OCI-LY1 (cell line): Measurements from ENCODE around the gene LSMEM2.

Experiments
- H2AFZ ChIP-seq: fragments of 200-600 bp; sonication (generic), shearing (Covaris generic); 2 replicates; pipeline ENCODE4 v1.6.0; 2014; ENCODE audit warnings: antibody characterized with exemption, mild to moderate bottlenecking, low read length
- H3F3A ChIP-seq: fragments of 200-600 bp; sonication (generic), shearing (Covaris generic); 2 replicates; pipeline ENCODE4 v1.6.0; 2014; ENCODE audit warnings: mild to moderate bottlenecking, antibody characterized with exemption, low read length, moderate library complexity; ENCODE audit not compliant: insufficient read depth
- H3K27ac ChIP-seq: fragments of 200-600 bp; sonication (generic); 2 replicates; pipeline ENCODE4 v1.5.1; 2014; ENCODE audit warnings: low read length, mixed run types, mild to moderate bottlenecking, low read depth; ENCODE audit not compliant: poor library complexity, severe bottlenecking
- H3K27me3 ChIP-seq: fragments of 200-600 bp; sonication (generic); 2 replicates; pipeline ENCODE4 v1.6.0; 2014; ENCODE audit warnings: antibody characterized with exemption, mild to moderate bottlenecking, low read length, moderate library complexity; ENCODE audit not compliant: insufficient read depth
- H3K36me3 ChIP-seq: fragments of 200-600 bp; sonication (generic); 2 replicates; pipeline ENCODE4 v1.6.1; 2014; ENCODE audit warnings: mild to moderate bottlenecking, antibody characterized with exemption, low read length, moderate library complexity, mixed read lengths; ENCODE audit not compliant: insufficient read depth
- H3K4me1 ChIP-seq: fragments of 200-600 bp; sonication (generic); 2 replicates; pipeline ENCODE4 v1.5.1; 2014; ENCODE audit warnings: mild to moderate bottlenecking, low read length, moderate library complexity; ENCODE audit not compliant: insufficient read depth, severe bottlenecking
- H3K4me2 ChIP-seq: fragments of 200-600 bp; sonication (generic), shearing (Covaris generic); 2 replicates; pipeline ENCODE4 v1.6.1; 2014; ENCODE audit warnings: low read length
- H3K4me3 ChIP-seq: fragments of 200-600 bp; sonication (generic); 2 replicates; pipeline ENCODE4 v1.5.1; 2014; ENCODE audit warnings: low read length, low read depth, mild to moderate bottlenecking, mixed read lengths; ENCODE audit not compliant: poor library complexity, severe bottlenecking
- H3K79me2 ChIP-seq: fragments of 200-600 bp; shearing (Covaris generic); 2 replicates; pipeline ENCODE4 v1.6.1; 2016; ENCODE audit warnings: mixed run types, low read length, mixed read lengths; ENCODE audit not compliant: insufficient read depth
- H3K9ac ChIP-seq: fragments of 200-600 bp; sonication (generic), shearing (Covaris generic); 2 replicates; pipeline ENCODE4 v1.6.1; 2014; ENCODE audit warnings: mild to moderate bottlenecking, low read length, mixed read lengths
- H3K9me2 ChIP-seq: fragments of 200-600 bp; sonication (generic), shearing (Covaris generic); 2 replicates; pipeline ENCODE4 v1.6.1; 2014; ENCODE audit warnings: low read depth, mild to moderate bottlenecking, low read length, mixed read lengths
- H3K9me3 ChIP-seq: fragments of 200-600 bp; shearing (Covaris generic); 2 replicates; pipeline ENCODE4 v1.6.1; 2014; ENCODE audit warnings: low read length, mixed read lengths
- H4K20me1 ChIP-seq: fragments of 200-600 bp; sonication (generic), shearing (Covaris generic); 2 replicates; pipeline ENCODE4 v1.6.0; 2016; ENCODE audit warnings: mild to moderate bottlenecking, low read length; ENCODE audit not compliant: insufficient read depth
- CTCF ChIP-seq: fragments of 200-600 bp; sonication (generic), shearing (Covaris generic); IDR thresholded peaks from 2 replicates; pipeline ENCODE4 v1.5.1; 2017; ENCODE audit warnings: mild to moderate bottlenecking, antibody characterized with exemption, low read length, moderate library complexity, mixed read lengths
- EZH2 ChIP-seq: fragments of 200-600 bp; sonication (generic), shearing (Covaris generic); IDR thresholded peaks from 2 replicates; pipeline ENCODE4 v1.8.0; 2017; ENCODE audit warnings: borderline replicate concordance, mixed run types, mild to moderate bottlenecking, antibody characterized with exemption, low read length, moderate library complexity, mixed read lengths

Gene LSMEM2

GRCh38 chr3:50263478-50264382, 15.2 kb upstream of the LSMEM2 start:
- TF ChIP-seq EZH2 (no peak), CTCF (no peak)
- Histone ChIP-seq H4K20me1 (no peaks in the 10 kb centered on the region), H3K9ac (no peak overlapping the region), H3K36me3 (peaks cover 7% of the 10 kb centered on the region; the same call in 1 of the 2 replicates), H3K4me3 (no peak overlapping the region), H3K9me3 (no peaks in the 10 kb centered on the region), H3K4me2 (no peak overlapping the region), H3K27me3 (0 out of 2 replicates have a peak, but pooled peaks cover 4% of the 10 kb centered on the region), H3K79me2 (no peaks in the 10 kb centered on the region), H3F3A (no peaks in the 10 kb centered on the region), H3K27ac (no peak overlapping the region), H3K9me2 (no peaks in the 10 kb centered on the region), H3K4me1 (peaks cover 13% of the 10 kb centered on the region), H2AFZ (no peak overlapping the region)

DNA sequence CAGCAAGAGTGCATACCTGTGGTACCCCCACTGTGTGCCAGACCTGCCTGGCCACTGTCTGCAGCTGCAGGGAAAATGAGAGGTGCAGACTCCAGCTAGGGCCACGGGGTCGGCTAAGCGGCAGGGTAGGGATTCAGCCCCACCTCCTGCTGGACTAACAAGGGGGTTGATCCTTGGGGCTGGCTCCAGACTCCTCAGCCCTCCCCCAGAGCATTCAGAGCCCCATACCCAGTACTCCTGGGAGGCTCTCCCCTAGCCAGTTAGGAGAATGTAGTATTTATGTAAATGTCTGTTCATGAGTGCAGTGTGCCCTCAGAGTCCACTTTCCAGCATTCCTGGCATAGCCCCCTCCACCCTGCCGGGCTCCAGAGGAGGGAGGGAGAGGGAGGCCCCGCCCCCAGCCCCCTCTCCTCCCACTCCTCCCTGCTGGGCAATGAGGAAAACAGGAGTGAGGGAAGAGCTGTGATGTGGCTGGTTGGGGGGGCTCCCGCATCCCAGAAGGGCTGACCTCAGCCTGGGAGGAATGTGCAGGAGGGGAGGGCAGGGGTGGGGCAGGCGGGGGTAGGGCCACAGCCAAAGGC, 14.4 kb upstream of the LSMEM2 start:
- Histone ChIP-seq H3K9me3 (no peaks in the 10 kb centered on the region), H2AFZ (no peak overlapping the region), H3K79me2 (no peaks in the 10 kb centered on the region), H3F3A (no peaks in the 10 kb centered on the region), H3K27ac (no peak overlapping the region), H4K20me1 (no peaks in the 10 kb centered on the region), H3K9me2 (no peaks in the 10 kb centered on the region), H3K4me2 (no peak overlapping the region), H3K4me3 (no peak overlapping the region), H3K27me3 (0 out of 2 replicates have a peak, but pooled peaks cover 4% of the 10 kb centered on the region), H3K36me3 (peaks cover 2% of the 10 kb centered on the region; the same call in 1 of the 2 replicates), H3K9ac (no peak overlapping the region), H3K4me1 (peaks cover 9% of the 10 kb centered on the region)
- TF ChIP-seq CTCF = no peak

- Histone ChIP-seq H3K9me2 (no peaks in the 10 kb centered on the region), H4K20me1 (no peaks in the 10 kb centered on the region), H3K79me2 (no peaks in the 10 kb centered on the region), H3K27me3 (0 out of 2 replicates have a peak, but pooled peaks cover 4% of the 10 kb centered on the region), H3K4me1 (peaks cover 5% of the 10 kb centered on the region), H3K9me3 (no peaks in the 10 kb centered on the region), H3K36me3 (no peaks in the 10 kb centered on the region), H3K27ac (no peak overlapping the region), H3K9ac (no peak overlapping the region), H3F3A (no peaks in the 10 kb centered on the region), H3K4me3 (no peak overlapping the region), H2AFZ (no peak overlapping the region), H3K4me2 (no peak overlapping the region)
- TF ChIP-seq CTCF (no peak), EZH2 (no peak)
Observed at GRCh38 chr3:50264964-50265485, 13.9 kb upstream of the LSMEM2 start.
